CD4-positive, alpha-beta T cell treated with Interleukin-12 subunit alpha and Interleukin-12 subunit beta, for 1 hour (primary cell): ENCODE measurements around the gene SCGB2B2.
"Not testable (repeated sequence)": the region's sequence is repeated elsewhere in the genome, so short reads cannot be mapped to it uniquely, and the experiment has no call there.

Source experiments
- DNase-seq: peaks from one replicate; pipeline ENCODE4 v3.0.0-alpha.2; 2020

The SCGB2B2 gene

GRCh38 chr19:34668077-34668689 lies 8.8 kb downstream of the SCGB2B2 start:
- not testable (repeated sequence) for DNase-seq

- peak; percentile 15 for DNase-seq
These were observed 9.4 kb downstream of the SCGB2B2 start for GRCh38 chr19:34667349-34668076.

GRCh38 chr19:34666958-34667265 lies 10.0 kb downstream of the SCGB2B2 start:
- no peak for DNase-seq

- no peak for DNase-seq
These were observed 10.6 kb downstream of the SCGB2B2 start for GRCh38 chr19:34666200-34666957.

GRCh38 chr19:34665275-34665674 lies 11.7 kb downstream of the SCGB2B2 start:
- not testable (repeated sequence) for DNase-seq

GRCh38 chr19:34664870-34665269 lies 12.1 kb downstream of the SCGB2B2 start:
- no peak for DNase-seq

GRCh38 chr19:34664168-34664567 lies 12.8 kb downstream of the SCGB2B2 start:
- no peak for DNase-seq

GRCh38 chr19:34662919-34663318 lies 14.0 kb downstream of the SCGB2B2 start:
- peak; percentile 63 for DNase-seq

GRCh38 chr19:34661357-34661756 lies 15.6 kb downstream of the SCGB2B2 start:
- DNase-seq, result no peak

- DNase-seq, result no peak
These were observed 21.3 kb downstream of the SCGB2B2 start for GRCh38 chr19:34655651-34656050.

GRCh38 chr19:34654796-34655195 lies 22.2 kb downstream of the SCGB2B2 start:
- no peak for DNase-seq

GRCh38 chr19:34651747-34652146 lies 25.2 kb downstream of the SCGB2B2 start:
- DNase-seq, result no peak

- DNase-seq, result no peak
These were observed 26.9 kb downstream of the SCGB2B2 start for GRCh38 chr19:34649886-34650543.

GRCh38 chr19:34645551-34645950 lies 31.4 kb downstream of the SCGB2B2 start:
- no peak for DNase-seq

GRCh38 chr19:34644991-34645461 lies 31.9 kb downstream of the SCGB2B2 start:
- DNase-seq, result no peak

GRCh38 chr19:34642241-34642640 lies 34.7 kb downstream of the SCGB2B2 start:
- DNase-seq, result no peak

- peak; percentile 71 for DNase-seq
These were observed 37.4 kb downstream of the SCGB2B2 start for GRCh38 chr19:34639491-34640085.

GRCh38 chr19:34633802-34634201 lies 43.2 kb downstream of the SCGB2B2 start:
- no peak for DNase-seq
